Ishikawa (cell line): ENCODE data around the gene OXTR.

Experiments
- CEBPB ChIP-seq: IDR thresholded peaks from 2 replicates; pipeline ENCODE4 v1.6.1; 2012
- CREB1 ChIP-seq: IDR thresholded peaks from 2 replicates; pipeline ENCODE4 v1.6.1; 2012; ENCODE audit warnings: low read depth
- EGR1 ChIP-seq: IDR thresholded peaks from 2 replicates; pipeline ENCODE4 v1.6.1; 2012
- EP300 ChIP-seq: IDR thresholded peaks from 2 replicates; pipeline ENCODE4 v1.6.1; 2012; ENCODE audit warnings: borderline replicate concordance
- FOXM1 ChIP-seq: IDR thresholded peaks from 2 replicates; pipeline ENCODE4 v1.6.1; 2012; ENCODE audit warnings: low read depth, borderline replicate concordance
- NFIC ChIP-seq: IDR thresholded peaks from 2 replicates; pipeline ENCODE4 v1.6.1; 2012
- RAD21 ChIP-seq: IDR thresholded peaks from 2 replicates; pipeline ENCODE4 v1.6.1; 2012; ENCODE audit warnings: low read depth
- TAF1 ChIP-seq: IDR thresholded peaks from 2 replicates; pipeline ENCODE4 v1.6.1; 2012; ENCODE audit warnings: low read depth, mild to moderate bottlenecking
- TCF12 ChIP-seq: IDR thresholded peaks from 2 replicates; pipeline ENCODE4 v1.6.1; 2012; ENCODE audit warnings: low read depth
- TEAD4 ChIP-seq: IDR thresholded peaks from 2 replicates; pipeline ENCODE4 v1.6.1; 2012
- YY1 ChIP-seq: IDR thresholded peaks from 2 replicates; pipeline ENCODE4 v1.6.1; 2012; ENCODE audit warnings: low read depth
- ZBTB7A ChIP-seq: IDR thresholded peaks from 2 replicates; pipeline ENCODE4 v1.6.1; 2012; ENCODE audit warnings: low read depth
- TF ChIP-seq, protein P1 (sequence below): IDR thresholded peaks from 2 replicates; pipeline ENCODE4 v1.6.1; 2012; ENCODE audit warnings: low read depth, mild to moderate bottlenecking
- TF ChIP-seq, protein P2 (sequence below): IDR thresholded peaks from 2 replicates; pipeline ENCODE4 v1.6.1; 2012
- TF ChIP-seq, protein P3 (sequence below): IDR thresholded peaks from 2 replicates; pipeline ENCODE4 v1.6.1; 2012

The OXTR gene

DNA sequence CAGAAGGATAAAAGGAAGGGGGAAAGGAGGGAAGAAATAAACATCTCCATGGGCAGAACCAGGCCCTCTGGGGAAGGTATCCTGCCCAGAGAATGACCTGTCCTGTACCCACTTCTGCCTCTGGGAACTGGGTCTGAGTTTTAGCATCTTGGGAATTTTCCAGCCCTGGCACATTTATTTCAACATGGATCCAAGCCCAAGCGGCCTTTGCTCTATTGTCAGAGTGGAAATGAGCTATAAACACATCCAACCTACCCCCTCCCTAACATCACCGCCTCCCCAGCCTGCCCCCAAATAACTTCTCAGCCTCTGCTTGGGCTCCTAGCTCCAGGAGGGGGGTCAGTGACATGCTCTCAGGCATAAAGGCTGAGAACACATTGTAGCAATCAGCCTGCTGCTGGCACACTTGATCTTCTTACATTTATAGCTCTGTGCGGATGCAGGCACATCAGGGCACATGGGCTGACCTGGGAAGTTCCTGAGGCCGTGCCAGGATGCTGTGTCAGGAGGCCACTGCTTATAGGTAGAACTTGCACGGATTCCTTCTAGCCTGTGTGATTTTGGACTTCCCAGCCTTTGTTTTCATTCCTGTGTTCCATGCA lies 4.6 kb upstream of the OXTR start:
- TF ChIP-seq CREB1 (no peak), NFIC (no peak), ZBTB7A (no peak)
- TF ChIP-seq, protein P1, sequence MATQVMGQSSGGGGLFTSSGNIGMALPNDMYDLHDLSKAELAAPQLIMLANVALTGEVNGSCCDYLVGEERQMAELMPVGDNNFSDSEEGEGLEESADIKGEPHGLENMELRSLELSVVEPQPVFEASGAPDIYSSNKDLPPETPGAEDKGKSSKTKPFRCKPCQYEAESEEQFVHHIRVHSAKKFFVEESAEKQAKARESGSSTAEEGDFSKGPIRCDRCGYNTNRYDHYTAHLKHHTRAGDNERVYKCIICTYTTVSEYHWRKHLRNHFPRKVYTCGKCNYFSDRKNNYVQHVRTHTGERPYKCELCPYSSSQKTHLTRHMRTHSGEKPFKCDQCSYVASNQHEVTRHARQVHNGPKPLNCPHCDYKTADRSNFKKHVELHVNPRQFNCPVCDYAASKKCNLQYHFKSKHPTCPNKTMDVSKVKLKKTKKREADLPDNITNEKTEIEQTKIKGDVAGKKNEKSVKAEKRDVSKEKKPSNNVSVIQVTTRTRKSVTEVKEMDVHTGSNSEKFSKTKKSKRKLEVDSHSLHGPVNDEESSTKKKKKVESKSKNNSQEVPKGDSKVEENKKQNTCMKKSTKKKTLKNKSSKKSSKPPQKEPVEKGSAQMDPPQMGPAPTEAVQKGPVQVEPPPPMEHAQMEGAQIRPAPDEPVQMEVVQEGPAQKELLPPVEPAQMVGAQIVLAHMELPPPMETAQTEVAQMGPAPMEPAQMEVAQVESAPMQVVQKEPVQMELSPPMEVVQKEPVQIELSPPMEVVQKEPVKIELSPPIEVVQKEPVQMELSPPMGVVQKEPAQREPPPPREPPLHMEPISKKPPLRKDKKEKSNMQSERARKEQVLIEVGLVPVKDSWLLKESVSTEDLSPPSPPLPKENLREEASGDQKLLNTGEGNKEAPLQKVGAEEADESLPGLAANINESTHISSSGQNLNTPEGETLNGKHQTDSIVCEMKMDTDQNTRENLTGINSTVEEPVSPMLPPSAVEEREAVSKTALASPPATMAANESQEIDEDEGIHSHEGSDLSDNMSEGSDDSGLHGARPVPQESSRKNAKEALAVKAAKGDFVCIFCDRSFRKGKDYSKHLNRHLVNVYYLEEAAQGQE, result no peak

DNA sequence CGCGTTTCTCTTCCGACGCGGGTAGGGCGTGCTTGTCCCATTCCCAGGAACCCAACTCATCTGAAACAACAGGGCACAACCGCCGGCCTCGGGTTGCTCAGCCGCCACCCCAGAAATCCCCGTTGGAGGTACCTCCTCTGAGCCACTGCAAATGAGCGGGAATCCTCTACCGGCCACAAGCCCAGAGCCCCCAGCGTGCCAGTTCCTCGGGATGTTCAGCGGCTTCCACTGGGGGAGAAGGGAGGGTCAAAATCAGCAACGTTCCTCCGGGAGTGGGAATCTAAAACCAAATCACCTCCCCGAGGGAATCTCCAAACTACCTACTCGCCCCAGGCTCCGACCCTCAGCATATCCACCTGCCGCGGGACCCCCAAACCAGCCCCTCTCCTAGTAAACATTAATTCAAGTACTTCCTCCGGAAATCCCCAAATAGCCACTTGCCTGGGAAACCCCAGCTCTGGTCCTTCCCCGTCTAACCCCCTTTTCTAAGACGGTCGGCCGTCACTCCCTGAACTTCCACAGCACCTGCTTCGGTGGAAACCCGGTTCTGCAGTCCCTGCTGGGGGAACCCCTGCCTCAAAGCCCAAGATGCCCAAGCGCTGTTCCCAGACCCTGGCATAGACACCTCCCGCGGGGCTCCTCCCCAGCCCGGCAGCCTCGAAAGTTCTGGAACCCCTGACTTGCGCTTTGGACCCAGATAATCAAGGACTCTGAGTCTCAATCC lies 887 bp downstream of the OXTR start:
- TF ChIP-seq NFIC, result no peak
- TF ChIP-seq RAD21, result no peak
- no peak for TF ChIP-seq YY1
- TF ChIP-seq TEAD4, result no peak
- no peak for TF ChIP-seq CEBPB
- no peak for TF ChIP-seq EGR1
- TF ChIP-seq, protein P2, sequence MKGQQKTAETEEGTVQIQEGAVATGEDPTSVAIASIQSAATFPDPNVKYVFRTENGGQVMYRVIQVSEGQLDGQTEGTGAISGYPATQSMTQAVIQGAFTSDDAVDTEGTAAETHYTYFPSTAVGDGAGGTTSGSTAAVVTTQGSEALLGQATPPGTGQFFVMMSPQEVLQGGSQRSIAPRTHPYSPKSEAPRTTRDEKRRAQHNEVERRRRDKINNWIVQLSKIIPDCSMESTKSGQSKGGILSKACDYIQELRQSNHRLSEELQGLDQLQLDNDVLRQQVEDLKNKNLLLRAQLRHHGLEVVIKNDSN, result no peak
- TF ChIP-seq EP300, result no peak

DNA sequence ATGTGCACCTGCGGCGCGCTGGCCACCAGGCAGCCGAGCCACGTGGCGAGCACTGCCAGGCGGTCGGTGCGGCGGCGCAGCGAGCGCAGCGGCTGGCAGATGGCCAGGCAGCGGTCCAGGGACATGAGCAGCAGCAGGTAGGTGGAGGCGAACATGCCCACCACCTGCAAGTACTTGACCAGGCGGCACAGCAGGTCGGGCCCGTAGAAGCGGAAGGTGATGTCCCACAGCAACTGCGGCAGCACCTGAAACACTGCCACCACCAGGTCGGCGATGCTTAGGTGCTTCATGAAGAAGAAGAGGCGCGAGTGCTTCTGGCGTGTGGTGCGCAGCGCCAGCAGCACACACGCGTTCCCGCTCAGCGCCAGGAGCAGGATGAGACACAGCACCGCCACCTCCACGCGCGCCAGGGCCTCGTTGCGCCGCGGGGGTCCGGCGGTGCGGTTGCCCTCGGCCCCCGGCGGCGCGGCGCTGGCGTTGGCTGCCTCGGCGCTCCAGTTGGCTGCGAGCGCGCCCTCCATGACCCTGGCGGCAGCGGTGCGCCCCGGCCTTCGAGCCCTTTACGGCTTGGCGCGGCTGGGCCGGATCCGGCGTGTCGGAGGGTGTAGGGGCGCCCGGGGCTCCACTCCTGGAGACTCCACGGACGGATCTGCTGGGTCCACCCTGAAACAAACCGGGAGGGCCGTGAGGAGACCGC lies 1.6 kb downstream of the OXTR start:
- TF ChIP-seq RAD21 (no peak), CREB1 (no peak), ZBTB7A (no peak)
- TF ChIP-seq, protein P3, sequence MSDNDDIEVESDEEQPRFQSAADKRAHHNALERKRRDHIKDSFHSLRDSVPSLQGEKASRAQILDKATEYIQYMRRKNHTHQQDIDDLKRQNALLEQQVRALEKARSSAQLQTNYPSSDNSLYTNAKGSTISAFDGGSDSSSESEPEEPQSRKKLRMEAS, result no peak
- TF ChIP-seq, protein P2, result no peak
- TF ChIP-seq, protein P1, result no peak

DNA sequence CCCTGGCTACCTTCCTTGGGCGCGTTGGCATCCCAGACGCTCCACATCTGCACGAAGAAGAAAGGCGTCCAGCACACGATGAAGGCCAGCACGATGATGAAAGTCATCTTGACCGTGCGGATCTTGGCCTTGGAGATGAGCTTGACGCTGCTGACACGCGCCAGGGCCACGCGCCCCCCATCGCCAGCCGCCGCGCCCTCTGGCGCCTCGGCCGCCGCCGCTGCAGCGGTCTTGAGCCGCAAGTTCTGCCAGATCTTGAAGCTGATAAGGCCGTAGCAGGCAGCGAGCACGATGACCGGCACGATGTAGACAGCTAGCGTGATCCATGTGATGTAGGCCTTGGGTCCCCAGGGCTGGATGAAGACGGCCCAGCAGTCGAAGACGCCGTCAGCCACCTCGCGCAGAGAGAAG lies 2.2 kb downstream of the OXTR start:
- TF ChIP-seq CEBPB, result no peak
- TF ChIP-seq, protein P3, result no peak
- TF ChIP-seq FOXM1, result no peak
- no peak for TF ChIP-seq NFIC
- no peak for TF ChIP-seq CREB1
- TF ChIP-seq EP300, result no peak
- TF ChIP-seq ZBTB7A, result no peak
- no peak for TF ChIP-seq EGR1
- TF ChIP-seq, protein P2, result no peak
- TF ChIP-seq YY1, result no peak
- TF ChIP-seq TEAD4, result no peak
- TF ChIP-seq TCF12, result no peak
- no peak for TF ChIP-seq RAD21
- no peak for TF ChIP-seq TAF1
- TF ChIP-seq, protein P1, result no peak
